Daoy (cell line): ENCODE results near the gene SH3GL3. TPM values are rescaled to one million over a fixed set of nuclear protein-coding genes. Genes with fewer than 3 reads are reported as not detected.
A peak's percentile ranks its signal among the peaks of the same experiment; 100 is the strongest.

ENCODE experiments used
- DNase-seq: peaks from one replicate; pipeline ENCODE4 v3.0.0-alpha.2; 2015; ENCODE audit warnings: low read depth
- total RNA-seq: library from RNA; depleted of rRNA; stranded (reverse); fragments of >200 nt; shearing (Covaris generic); gene quantifications from 2 replicates; pipeline ENCODE4 v1.2.3, GENCODE V29; 2014

The SH3GL3 gene
- total RNA-seq, 1 experiment from 2014 or later, result 1.4 TPM

DNA sequence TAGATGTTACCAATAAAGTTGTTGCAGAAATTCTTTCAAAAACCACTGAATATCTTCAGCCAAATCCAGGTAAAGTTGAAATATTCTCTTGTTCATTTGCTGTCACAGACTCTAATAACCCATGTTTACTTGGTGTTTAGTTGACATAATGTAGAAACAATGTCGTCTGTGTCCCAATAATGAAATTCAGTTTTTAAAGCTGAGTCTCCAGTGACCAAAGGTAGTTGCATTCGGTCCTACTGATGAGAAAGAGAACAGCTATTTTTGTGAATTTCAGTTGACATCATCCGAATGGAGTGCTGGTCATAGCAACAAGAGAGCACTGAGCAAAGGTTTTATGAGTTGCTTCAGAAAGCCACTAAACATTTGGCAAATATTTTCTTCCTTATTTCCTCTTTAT lies 118.0 kb downstream of the SH3GL3 start:
- DNase-seq, result no peak

DNA sequence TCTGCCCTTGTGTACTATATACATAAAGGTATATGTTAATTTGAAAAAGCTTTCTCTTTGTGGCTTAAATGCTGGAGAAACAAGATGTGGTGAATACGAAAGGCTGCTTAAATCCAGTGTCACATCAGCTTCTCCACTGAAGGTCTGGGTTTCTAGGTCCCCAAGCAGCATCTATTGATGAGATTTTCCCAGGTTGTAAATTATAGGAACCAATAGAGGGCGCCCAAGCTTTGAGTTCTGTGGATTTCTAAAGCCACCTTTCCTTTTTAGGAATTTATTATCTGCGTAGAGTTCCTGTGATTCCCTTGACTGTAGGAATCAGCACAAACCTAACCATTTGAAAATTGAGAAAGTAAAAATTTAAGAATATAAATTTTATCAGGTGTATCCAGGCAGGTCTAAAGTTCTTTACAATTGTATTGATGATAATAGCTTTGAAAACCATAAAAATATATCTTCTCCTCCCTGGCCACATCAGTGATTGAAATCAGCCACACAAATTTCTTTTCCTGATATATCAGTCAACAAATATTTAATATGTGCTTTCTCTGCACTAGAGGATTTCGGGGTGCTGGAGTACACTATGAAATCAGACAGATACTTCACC lies 118.5 kb downstream of the SH3GL3 start:
- DNase-seq, result no peak

DNA sequence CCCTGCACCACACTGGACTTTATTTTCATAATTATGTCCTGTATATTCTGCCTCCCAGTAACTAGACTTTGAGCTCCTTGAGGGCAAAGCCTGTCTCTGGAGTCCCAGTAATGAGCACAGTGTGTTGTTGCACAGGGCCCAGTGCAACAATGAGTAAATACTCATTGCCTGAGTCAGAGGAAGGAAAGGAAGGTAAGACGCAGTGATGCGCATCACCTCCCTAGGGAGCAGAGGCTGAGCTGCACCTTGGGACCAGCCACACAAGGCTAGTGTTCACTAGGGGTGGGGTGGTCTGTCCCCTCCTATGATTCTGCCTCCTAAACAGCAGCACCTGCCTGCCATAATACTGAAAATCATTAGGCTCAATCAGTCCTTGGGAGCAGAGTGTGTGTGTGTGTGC lies 120.2 kb downstream of the SH3GL3 start:
- DNase-seq, result no peak

DNA sequence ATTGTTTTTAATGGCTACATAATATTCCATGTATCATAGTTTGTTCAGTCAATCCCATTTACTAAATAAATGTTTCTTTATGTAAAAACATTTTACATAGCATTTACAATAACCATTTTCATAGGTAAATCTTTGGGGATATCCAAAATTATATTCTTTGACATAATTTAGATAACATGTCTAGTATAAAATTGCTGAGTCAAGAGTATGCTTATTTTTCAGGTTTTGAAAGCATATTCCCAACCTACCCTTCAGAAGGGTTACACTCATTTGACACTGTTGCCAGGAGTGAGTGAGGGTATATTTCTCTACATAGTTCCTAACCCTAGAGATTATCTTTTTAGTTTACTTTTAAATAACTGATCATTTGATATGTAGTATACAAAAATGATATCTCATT lies 122.2 kb downstream of the SH3GL3 start:
- DNase-seq, result no peak

DNA sequence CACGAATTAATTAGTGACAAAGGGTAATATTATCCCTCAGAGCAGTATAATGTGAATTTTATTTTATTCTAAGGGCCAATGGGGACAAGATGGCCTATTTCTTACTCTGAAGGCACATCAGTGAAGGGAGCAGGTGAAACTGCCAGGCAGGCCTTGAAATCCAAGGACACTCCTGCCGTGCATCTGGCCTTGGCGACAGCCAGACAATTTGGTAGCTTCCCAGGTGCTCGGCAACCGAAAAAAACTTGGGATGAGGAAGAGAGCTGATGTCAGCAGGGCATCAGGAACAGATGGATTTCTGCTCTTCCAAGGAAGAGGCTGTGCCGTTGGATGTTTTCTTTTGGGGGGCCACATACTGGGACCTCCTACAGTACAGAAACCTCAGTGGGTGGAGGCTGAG lies 123.6 kb downstream of the SH3GL3 start:
- DNase-seq, result no peak

DNA sequence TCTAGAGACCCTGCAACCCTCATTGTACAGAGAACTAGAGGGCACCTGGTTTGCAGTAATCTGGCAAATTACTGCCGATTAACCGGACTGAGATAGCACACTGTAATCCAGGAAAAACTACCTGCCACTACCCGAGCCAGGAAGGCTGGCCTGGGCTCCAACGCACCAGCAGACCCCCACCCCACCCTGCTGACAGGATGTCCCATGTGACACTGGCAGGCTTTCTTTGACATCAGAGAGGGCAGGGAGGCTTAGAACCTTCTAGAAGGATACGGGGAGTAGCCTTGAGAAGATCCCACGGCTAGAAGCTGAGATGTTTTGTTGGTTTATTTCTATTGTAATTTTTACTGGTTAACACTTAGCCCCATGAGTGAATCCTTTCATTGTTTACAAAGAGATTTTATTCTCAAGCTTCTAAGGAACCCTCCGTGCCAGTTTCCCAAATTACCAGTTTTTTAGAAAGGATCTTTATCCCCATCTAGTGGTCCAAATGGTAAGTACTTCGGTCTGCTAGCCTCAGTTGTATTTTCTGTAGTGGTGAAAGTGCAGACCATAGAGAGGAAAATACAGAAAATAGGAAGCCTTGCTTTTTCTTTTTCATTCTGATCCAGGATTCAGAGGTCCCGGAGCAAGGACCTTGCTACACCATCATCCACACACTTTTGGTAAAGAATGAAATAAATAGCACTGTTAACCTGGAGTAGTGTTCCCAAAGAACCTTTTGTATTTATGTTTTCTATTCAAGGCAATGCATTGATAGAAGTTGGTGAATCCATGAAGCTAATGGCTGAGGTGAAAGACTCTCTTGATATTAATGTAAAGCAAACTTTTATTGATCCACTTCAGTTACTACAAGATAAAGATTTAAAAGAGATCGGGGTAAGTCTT lies 124.9 kb downstream of the SH3GL3 start:
- no peak for DNase-seq

DNA sequence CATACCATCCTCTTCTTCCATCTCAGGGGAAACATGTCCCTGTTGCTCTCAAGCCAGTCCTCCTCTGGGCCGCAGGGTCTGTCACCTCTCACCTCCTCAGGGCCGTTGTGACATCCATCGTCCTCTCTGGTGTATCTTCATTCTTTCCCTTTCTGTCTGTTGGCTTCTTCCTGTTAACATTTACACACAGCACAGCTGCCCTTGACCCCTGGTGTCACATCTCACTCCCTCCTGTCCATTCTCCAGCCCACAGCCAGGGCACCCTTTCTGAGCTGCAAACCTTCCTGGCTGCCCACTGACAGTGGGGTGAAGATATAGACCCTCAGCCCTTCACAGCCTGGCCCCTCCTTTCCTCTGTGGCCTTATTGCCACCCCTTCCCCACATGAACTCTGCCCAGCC lies 127.2 kb downstream of the SH3GL3 start:
- no peak for DNase-seq

DNA sequence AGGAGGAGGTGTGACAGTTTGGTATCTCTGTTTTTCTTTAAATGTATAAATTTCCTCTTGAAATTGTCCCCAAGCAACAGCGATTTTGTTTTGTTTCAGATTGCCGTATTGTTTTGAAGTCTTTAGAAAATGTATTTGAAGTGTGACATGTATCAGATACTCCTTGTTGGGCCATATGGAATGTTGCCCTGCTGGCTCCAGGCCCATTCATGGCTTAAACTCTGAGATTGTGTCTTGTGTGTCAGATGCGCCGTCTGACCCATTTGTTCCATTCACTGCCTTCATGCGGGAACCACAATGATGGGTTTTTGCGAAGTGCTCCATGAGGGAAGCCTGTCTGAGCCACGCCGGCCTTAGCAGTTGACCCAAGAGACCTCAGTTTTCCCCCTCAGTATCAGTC lies 131.6 kb downstream of the SH3GL3 start:
- DNase-seq, result no peak

DNA sequence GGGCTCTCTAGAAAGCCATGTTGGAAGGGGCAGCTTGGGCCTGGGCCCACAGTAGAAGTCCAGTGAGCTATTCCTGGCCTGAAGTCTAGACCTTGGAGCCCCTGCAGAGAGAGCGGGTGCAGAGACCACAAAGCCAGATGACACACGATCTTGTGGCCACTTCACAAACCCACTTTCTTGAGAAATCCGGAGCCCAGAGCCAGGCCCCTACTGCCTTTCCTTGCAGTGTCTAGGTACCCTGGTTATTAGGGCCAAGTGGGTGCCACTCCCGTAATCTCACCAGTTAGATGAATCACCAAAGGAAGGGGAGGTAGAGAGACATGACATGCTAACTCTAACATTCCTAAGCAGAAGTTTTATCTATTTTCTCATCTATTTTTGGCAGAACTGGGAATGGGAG lies 134.2 kb downstream of the SH3GL3 start:
- DNase-seq, result peak; percentile 12

DNA sequence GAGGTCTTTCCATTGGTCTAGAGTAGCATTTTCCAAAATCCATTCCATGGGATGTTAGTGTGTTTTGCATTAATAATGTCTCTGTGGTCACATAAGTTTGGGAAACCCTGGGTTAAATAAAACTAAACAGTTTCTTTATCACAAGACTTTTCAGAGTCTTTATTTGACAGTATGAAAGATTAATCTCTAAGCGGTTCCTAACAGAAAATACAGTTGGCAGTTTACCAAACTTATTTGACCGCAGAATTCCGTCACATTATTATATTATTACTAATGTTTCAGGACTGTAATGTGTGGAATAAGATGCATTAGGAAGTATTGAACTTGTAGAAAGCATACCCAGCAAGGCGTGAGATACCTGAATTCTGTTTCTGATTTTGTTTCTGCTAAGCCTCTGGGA lies 135.2 kb downstream of the SH3GL3 start:
- DNase-seq, result no peak

DNA sequence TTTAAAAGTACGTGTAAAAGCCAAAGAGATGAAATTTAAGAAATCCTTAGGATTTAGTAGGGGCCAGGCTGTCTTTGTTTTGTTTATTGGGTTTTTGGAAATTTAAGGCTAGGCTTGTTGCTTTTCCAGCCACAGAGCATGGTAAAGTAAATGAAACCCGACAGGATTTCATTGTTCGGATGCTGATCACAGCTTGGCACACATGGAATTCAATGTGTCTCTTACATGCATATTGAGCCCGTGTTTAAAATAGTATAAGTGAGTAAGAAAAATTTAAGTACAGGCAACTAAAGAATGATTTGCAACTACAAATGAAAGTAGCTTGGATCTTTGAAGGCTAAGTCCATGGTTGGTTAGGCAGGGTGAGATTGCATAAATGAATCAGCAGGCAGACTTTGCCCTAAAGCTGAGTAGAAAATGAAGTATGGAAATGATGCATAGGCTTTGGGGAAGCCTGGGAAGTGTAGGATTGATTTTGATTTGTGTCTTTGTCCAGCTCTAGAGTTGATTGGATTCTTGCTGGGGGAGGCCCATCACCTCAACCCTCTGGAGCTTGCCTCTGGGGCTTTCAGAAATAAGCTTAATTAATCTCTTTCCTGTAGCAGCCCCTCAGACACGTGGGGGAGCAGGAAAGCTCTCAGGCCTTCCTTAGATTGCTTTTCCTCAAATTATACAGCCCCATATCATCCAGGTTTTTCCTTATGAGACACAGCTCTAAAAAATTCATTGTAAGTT lies 138.6 kb downstream of the SH3GL3 start:
- DNase-seq, result no peak

DNA sequence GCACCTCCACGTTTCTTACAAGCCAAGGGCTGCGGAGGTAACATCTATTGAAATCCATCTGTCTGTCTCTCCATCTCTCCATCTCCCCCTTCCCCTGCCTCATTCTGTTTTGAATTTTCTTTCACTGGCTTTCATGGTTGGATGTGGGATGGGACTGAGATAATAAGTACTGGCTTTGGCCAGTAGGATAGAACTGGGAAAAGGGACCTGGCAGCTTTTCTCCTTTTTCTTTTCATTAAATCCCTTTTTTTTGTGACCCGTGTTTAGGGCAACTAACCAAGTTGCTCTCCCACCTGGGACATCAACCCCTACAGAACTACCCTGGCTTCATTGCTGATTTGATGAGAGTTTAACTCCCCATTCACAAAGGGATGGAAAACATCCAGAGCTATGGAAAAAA lies 139.9 kb downstream of the SH3GL3 start:
- no peak for DNase-seq

DNA sequence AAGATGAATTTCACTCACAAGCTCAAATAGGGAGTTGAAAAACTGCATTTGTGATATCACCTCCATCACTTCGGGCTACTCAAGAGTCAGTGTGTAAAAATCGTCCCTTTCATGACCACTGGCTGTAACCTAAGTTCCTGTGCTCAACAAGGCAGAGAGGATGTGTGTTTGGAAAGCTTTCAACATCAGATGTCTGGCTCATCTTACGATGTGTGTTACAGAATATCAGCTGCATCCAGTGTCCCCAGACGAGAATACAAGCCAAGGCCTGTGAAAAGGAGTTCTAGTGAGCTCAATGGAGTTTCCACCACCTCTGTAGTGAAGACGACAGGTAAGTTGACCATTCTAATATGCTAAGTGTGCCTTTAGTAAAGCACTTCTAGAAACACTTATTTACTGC lies 141.3 kb downstream of the SH3GL3 start:
- no peak for DNase-seq

DNA sequence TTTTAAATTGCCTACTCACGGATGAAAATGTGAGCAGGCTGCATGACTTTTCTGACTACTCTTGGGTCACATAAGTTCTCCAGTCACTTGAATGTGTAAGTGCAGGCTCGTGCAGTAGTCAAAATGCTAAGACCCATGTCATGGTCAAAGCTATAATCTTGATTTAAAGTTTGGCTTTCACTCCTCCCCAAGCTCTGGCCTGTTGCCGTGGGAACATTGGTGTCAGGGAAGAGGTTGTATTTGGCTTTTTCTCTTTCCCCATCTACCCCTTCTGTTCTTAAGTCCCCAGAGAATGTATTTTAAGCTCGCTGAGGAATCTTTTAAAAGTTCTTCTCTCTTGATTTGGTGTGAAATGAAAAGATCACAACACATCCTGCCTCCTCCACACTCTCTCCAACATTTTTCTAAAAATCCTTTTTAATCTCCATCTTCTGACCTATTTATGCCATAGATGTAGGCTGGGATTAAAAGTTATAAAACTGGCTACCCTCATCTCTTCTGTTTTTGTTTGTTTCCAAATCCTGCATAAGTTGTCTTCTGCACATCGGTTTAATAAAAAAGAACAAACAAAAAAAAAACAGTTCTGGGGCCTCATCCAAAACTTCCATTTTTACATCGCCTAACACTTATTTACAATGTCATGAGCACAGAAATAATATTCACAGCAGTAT lies 145.4 kb downstream of the SH3GL3 start:
- no peak for DNase-seq

DNA sequence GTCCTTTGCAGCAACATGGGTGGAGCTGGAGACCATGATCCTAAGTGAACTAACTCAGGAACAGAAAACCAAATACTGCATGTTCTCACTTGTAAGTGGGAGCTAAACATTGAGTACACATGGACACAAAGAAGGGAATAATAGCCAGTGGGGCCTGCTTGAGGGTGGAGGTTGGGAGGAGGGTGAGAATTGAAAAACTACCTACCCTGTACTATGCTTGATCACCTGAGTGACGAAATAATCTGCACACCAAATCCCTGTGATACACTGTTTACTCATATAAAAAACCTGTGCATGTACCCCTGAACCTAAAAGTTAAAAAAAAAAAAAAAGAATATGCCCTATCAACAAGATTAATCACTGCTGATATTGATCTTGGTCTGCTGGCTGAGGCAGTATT lies 148.1 kb downstream of the SH3GL3 start:
- DNase-seq, result no peak

DNA sequence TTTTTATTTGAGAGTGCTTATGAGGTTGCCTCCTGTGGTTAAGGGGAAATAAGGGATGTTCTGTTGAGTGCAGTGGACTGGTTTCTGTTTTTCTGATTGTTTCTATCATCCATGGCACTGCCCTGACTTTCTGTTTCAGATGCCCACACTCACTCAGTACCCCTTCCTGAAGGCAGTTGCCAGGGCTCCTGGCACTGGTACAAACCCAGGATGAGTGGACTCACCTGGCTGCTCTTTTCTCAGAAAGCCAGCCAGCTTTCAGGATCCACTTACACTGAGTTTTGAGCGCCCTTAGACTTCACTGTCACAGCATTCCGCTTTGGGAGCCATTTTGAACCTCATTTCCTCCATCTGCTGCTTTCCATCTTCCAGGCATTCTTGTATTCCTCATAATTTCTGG lies 150.9 kb downstream of the SH3GL3 start:
- DNase-seq, result no peak

DNA sequence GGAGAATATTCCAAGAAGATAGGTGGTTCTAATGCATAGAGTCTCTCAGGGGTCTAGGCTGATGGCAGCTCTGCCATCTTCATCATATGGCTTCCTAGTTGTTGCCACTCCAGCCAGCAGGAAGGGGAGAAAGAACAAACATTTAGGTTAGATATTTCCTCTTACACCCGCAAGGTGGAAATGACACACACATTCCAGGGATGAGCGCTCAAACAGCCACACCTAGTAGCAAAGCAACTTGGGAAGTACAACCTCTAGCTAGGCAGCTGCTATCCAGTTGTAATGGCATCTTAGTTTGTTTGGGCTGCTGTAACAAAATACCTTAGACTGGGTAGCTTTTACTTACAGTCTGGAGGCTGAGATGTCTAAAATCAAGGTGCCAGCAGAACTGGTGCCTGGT lies 154.9 kb downstream of the SH3GL3 start:
- DNase-seq, result no peak

DNA sequence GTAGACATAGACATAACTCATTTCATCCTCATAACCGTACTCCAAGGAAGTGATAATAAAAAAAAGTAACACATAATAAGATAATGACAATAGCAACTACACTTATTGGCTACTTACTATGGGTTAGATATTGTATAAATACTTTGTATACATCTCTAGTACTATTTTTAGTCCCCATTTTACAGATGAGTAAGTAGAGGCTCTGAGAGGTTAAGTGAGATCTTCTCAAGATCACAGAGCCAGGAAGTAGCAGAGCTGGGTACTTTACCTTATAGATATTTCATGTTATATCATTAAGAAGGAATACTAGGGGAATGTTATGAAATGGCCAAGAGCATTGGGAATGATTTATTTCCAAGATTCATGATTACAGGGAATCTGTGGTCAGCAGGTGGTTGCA lies 157.4 kb downstream of the SH3GL3 start:
- DNase-seq, result no peak

DNA sequence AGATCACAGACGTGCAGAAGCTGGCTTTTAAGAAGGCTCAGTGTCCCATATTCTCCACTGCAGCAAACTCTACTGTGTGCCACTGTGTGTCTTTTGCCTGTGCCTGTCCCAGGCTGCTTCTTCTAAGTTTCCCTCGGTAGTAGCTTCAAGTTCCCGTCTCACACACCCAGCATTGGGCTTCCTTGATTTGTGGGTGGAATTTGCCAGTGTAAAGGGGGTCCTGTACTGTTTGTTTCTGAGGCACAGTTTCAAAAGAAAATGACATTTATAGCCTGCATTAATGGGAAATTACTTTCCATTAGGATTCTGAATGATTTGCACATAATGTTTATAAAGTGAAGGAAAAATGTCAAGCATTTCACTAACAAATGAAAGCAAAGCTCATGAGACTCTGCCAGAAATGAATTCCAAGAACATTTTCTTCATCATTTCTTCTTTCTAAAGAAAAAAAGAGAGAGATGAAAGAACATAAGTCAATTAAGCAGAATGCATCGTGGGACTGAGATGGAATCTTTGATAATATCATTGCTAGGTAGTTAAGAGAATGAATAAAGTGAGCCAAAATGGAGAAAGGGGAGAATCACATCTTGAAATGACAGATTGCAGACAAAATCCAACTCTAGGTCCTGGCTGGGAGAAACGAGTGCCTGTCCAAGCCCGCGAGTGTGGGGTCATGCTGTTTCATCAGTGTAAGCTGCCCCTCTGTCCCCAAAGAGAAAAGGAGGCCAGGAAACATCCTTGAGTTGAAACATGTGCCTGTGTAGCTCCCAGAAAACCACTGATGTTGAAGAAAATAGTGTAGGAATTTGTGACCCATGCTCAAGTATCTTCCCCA lies 158.2 kb downstream of the SH3GL3 start:
- DNase-seq, result no peak

DNA sequence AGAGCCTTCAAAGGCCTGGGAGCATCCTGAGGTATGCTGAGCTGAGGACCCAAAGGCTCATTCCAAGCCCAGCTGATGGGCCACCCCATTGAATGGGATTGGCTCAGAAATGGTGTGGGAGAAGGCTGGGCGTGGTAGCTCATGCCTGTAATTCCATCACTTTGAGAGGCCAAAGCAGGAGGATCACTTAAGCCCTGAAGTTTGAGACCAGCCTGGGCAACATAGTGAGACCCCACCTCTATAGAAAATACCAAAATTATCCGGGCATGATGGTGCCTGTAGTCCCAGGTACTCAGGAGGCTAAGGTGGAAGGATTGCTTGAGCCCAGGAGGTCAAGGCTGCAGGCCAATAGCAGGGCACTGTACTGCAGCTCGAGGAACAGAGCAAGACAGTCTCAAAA lies 163.0 kb downstream of the SH3GL3 start:
- DNase-seq, result no peak

DNA sequence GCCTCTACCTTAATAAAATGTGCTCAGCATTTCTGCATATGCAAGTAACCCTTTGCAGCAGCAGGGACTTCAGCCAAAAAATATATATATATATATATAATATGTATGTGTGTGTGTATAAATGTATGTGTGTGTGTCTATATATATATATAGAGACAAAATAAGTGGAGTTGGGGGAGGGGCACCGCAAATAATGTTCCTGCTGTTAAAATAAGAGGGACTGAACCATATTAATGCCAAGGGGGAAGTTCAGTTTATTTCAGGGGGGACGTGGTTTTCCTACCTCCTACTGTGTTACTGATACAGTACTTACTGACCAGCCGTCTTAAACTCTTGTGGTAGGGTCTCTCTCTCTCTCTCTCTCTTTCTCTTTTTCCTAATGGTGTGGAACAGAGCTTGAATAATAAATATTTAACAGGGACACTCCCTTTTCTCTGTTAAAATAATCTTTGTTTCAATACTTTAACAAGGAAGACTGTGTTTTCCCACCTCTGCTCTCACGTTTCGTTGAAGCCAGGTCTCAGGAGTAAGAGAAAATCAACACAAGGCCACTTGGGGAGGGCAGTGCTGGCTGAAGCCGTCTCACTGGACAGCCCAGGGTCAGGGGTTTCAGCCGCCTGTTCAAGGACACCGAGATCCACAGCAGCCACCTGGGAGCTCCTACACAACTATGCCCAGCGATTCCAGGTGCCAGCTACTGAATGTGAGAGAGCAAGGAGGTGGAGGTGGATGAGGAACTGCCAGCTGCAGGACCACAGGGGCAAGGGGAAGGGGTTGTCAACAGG lies 164.0 kb downstream of the SH3GL3 start:
- DNase-seq, result no peak
